Activated gamma-delta T cell treated with Interleukin-2 at 50 U/mL for 16 hours (primary cell): ENCODE measurements around the gene HMGN5.

Experiments
- DNase-seq: peaks from one replicate; pipeline ENCODE4 v3.0.0-alpha.2; 2020

The HMGN5 gene

DNA sequence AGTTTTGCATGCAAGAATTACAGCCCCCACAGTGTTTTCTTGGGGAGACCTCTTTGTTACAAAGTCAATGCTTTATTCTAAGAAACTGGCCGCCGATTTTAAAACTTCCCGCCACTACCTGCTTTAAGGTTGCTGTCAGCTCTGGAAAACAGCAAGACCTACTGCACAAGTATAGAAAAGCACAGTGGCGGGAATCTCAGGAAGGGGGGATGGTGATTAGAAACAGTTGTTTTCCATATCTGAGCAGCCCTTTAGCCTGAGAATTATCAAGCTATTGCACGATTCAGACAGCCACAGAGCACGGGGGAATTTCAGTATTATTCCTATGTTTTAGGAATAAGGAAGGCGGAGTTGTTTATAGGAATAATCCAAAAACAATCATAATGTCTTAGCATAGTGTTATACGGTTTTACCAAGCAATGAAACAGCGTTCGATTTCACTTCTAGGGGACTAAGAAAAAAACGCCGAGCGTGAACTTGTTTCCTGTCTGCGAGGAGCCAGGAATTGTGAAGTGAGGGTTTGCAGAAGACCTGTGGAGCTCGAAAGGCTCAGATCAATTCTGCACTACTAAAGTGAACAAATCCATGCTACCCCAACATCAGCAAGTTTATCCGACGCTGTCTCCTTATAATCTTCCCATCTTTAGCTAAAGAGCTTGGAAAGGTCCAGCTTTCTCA lies 81.3 kb downstream of the HMGN5 start:
- DNase-seq = no peak

DNA sequence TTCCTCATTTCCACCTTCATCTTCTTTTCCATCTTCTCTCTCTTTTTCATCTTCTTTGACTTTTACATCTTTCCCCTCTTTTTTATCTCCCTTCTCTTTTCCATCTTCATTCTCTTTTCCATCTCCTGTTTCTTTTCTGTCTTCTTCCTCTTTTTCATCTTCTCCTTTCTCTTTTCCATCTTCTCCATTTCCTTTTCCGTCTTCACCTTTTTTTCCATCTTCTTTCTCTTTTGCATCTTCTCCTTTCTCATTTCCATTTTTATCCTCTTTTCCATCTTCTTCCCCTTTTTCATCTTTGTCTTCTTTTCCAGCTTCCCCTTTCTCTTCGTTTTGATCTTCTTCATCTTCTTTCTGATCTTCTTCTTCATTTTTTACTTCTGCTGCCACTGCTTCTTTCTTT lies 87.0 kb downstream of the HMGN5 start:
- DNase-seq = no peak

DNA sequence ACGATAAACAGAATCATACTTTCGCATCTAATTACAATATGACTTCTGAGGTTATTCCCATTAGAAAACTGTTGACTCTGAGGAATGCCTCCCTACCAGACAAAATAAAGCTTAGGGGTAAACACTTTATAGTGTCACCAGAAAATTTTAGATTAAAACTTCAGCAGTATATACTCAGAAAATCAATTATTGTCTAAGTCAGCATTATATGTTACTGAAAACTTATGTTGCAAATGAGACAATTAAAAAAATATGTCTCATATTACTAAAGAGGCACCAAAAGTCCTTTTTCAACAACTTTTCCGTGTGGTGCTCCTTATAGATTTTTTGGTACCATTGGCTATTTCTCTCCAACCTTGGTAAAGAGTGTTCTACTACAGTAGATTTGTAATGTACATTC lies 91.4 kb downstream of the HMGN5 start:
- no peak for DNase-seq

DNA sequence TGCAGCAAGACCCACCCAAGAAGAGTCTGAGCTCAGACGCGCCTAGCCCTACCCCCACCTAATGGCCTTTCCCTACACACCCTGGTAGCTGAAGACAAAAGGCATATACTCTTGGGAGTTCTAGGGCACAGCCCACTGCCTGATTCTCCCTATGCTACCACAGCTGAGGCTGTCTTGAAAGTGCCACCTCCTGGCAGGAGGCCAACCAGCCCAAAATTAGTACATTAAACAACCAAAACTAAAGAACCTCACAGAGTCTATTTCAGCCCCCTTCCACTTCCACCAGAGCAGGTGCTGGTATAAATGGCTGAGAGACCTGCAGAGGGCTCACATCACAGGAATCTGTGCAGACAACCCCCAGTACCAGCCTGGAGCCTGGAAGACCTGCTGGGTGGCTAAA lies 119.1 kb downstream of the HMGN5 start:
- DNase-seq = no peak
